HG03095 (cell line): ENCODE results near the gene ZNF593.

Experiments
- ATAC-seq: cut with Tn5 transposase; IDR thresholded peaks from one replicate; pipeline ENCODE4 v1.9.1; 2021; ENCODE audit warnings: moderate library complexity; ENCODE audit not compliant: unreplicated experiment

The ZNF593 gene

DNA sequence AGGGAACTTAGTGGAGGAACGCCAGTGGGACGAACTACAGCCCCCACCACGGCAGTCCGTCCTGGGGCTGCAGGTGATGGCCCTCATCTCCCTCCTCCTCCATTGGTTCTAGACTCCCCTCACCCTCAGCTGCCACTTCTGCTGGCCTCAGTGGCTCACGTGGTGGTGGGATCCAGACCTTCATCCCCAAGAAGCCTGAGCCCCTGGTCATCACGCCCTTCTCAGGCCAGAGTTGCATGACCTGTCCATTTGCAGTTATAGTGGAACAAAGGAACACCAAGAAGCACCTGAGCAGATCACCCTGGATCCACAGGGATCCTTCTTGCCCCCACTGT is 23.8 kb upstream of the ZNF593 start:
- ATAC-seq = no peak

DNA sequence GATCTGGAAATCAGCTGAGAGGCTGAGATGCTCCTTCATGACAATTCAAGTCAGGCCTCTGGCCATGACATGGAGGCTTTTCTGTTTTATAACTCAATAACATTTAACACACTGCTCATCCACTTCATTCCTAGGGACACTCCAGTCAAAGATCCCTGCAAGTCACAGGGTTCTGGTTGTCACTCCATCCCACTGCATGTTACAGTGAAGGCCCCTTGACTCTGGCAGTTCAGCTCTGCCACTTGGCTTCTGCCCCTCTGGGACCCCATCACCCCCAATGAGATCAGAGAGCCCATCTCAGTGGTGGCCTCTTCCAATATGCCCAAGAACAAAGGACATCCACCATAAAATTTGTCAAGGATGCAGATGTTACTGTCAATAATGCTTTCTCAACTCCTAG is 20.8 kb upstream of the ZNF593 start:
- no peak for ATAC-seq

DNA sequence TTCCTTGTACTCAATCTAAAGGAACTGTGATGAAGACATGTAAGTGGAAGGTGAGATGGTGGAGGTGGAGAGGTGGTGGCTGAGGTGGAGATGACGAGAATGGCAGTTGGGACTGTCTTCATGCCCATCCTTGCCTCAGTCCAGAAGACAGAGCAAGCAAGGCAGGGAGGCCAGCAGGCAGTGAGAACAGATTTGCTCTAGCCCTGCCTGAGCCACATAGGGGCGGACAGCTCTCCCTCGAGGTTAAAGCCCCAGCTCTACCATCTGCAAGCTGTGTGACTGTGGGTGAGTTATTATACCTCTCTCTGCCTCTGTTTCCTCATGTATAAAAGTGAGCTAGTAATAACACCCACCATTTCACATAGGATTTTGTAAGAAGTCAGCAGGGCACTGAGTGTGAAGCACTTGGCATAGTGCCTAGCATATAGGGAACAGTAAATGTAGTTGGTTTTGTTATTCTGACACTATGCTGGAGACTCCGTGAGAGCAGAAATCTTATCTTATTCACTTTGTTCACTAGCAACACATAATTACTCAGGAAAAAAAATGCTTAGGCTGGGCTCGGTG is 15.7 kb upstream of the ZNF593 start:
- no peak for ATAC-seq

DNA sequence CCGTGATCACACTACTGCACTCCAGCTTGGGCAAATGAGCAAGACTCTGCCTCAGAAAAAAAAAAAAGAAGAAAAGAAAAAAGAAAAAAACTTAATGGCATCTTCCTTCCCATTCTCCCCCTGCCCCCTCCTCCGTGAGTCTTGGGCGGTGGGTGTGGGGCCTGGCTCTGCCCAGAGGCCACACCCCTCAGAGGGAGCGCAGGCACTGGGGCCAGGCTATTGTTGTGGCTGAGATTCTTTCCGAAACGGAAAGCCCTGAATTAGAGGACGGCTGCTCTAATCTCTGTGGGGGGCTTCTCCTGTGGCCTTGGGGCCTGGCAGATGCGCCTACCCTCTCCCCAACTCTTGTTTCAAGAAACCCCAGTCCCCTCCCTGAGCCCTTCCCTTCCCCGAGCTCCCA is 15.0 kb upstream of the ZNF593 start:
- ATAC-seq = no peak

DNA sequence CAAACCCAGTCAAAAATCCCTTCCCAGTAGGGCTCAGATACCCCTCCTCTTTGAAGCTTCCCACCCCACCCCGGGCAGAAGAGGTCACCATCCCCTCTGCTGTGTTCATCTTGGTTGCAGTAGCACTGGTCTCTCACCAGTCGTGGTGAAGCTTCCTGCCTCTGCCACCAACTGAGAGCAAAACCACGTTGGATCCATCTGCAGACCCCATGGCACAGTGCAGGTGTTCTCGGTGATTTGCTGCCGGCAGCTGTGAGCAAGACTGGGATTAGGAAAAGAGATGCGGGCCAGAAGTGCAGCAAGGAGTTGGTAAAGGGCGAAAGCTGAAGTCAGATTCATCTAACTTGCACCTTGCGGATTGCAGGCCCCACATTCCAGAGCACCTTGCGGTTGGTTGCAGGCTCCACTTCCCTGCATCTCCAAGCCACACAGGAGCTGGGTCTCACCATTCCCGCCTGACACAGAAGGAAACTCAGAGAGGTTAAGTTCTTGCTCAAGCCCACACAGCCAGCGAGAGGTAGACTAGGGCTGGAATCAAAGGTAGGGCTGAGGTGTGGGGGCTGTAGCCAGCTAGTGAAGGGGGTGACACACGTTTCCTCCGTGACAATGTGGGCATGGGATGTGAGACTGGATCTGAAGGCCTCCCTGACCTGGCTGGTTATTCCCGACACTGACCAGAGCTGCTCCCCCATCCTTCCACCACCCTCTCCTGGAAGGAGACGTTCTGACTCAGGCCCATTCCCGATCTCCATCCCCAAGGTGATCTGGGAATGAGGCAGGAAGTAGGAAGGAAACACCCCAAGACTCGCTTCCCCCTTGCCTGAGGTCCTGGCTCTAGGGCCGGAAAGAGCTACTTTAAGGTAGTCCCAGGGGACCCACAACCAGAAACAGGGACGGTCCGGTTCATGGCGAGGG is 14.1 kb upstream of the ZNF593 start:
- no peak for ATAC-seq

DNA sequence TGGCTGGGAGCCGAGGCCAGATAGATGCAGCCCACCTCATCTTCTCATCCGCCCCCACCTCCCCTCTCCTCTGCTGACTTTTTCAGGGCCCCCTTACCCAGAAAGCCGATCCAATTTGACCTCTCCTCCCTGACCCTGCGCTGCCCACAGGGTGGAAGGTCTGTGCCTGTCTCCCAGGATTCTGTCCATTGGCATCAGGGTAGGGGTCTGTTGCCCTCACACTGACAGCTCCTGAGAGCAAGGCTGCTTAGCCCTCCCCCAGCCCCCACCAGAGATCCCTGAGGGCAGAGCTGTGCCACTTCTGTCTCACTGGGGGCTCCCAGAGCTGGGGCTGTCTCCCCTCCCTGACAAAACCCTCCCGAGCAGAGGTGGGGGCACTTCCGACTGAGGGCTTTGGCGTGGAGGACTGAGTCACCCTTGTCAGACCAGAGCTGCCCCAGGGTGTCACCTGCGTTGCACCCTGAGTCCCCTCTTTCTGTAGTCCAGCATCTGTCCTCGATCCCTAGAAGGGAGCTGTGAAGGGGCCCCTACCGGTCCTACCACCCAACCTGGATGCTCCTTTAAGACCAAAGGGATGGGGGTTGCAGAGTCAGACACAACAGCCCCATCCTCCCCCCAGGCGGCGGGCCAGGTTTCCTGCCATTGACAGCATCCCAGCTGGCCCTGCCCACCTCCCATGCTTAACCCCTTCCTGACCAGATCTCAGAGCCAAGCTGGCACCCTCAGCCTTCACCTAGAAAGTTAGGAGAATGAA is 13.2 kb upstream of the ZNF593 start:
- ATAC-seq = no peak

DNA sequence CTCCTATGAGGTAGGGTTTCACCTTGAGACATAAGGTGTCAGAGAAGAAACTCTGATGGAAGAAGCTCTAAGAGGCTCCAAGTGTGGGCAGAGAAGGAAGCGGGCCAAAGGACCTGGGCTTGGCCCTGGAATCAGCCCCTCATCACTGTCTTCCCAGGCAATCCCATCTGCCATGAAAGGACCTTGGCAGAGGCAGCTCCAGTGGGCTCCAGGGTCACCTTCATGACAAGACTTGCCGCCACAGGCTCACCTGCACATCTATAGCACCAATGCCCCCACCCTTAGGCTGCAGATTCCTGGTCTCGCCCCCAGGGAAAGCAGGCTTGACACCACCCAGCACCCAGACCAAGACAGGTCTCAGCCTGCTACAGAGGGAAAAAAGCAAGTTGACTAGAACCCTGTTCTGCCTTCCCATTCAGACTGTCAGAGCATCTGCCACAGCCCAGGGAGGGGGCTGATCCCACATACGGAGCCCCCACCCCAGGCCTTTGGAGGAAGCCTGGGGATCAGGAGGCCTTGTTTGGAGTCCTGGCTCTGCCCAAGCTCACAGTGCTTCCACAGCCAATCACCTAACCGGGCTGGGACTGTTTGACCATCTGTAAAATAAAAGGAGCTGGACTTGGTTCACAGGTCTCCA is 11.3 kb upstream of the ZNF593 start:
- no peak for ATAC-seq

DNA sequence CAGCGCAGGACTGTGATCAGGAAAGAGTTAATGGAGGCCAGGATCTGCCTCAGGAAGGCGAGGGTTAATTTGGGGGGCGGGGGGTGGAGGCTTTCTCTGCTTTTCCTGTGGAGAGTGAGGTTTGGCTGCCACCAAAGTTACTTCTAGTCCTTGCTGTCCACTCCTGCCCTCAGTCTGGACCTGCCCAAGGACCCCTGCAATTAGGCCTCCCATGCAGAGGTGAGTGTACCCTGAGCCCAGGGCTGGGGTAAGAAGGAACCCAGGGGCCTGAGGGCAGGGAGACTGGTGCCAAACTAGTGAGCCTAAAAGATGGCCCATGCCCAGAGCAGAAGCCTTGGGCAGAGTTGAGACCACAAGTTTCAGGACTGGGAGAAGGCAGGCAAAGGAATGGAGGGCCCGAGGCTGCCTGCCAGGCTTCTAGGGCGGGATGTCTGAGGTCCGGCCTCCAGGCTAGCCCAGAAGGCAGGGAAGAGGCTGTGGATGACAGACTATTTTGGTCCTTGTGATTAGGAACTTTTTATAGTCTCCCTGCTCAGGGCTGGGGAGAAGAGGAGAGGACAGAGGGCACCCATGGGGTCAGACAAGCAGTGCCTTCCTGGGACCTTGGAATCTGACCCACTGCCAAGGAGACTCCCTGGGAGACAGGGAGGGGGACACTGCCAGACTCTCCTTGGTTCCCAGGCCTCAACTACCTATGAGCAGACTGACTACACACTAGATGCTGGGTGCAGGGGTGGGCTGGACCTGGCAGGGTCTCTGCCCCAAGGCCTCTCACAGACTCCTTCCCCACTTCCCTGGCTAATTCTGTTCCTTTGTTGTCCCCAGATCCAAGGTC is 10.6 kb upstream of the ZNF593 start, which contains the start of gene FAM110D:
Gene FAM110D, plus strand, starts transcription at position 172 of the 835 bp plus-strand sequence. CDS start 2,213 bp downstream, outside the sequence.
- ATAC-seq = no peak

DNA sequence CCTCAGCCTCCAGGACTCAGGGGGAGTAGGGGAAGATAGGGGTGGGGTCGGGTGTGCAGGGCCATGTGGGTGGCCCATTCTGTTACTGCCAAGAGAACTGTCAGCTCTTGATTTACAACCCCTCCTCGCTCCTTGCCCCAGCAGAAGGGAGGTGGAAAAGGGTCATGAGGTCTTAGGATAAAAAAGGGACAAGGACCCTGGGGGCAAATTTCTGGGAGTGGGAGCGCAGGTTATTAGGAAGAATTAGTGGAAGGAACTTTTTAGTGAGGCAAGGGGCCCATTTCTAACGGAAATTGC is 10.0 kb upstream of the ZNF593 start:
- no peak for ATAC-seq

DNA sequence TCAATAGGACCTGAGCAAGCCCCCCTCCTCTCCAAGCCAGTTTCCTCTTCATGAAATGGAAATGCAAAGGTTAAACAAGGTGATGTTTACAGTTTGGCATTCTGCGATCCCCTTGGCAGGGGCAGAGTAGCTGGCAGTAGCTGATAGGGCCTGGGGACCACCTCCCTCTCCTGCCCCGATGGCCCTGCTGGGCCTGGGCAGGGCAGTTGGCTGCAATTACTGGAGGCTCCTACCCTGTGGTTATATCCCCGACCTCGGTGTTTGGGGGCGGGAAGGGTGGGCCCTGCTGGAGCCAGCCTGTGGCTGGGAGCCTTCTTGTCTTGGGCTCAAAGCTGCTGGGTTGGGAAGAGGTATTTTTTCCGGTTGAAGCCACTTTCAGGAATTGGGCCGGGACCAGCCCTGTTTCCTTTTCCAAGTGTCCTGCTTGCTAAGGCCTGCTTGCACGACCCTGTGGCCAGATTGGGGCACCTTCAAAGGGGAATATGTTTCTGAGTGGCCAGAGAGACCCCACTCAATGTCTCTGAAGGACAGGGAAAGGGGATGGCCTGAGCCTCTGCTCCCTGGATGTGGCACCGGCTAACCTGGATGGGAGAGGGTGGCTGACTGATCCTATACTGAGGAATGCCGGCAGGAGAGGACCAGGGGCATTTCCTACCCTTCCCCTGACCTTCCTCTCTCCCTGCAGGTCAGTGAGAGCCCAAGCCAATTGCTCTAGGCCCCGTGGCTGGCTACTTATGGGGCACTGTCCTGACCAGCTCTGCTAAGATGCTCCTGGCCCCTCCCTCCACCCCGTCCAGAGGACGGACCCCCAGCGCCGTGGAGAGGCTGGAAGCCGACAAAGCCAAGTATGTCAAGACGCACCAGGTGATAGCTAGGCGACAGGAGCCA is 8.9 kb upstream of the ZNF593 start:
- ATAC-seq = no peak

DNA sequence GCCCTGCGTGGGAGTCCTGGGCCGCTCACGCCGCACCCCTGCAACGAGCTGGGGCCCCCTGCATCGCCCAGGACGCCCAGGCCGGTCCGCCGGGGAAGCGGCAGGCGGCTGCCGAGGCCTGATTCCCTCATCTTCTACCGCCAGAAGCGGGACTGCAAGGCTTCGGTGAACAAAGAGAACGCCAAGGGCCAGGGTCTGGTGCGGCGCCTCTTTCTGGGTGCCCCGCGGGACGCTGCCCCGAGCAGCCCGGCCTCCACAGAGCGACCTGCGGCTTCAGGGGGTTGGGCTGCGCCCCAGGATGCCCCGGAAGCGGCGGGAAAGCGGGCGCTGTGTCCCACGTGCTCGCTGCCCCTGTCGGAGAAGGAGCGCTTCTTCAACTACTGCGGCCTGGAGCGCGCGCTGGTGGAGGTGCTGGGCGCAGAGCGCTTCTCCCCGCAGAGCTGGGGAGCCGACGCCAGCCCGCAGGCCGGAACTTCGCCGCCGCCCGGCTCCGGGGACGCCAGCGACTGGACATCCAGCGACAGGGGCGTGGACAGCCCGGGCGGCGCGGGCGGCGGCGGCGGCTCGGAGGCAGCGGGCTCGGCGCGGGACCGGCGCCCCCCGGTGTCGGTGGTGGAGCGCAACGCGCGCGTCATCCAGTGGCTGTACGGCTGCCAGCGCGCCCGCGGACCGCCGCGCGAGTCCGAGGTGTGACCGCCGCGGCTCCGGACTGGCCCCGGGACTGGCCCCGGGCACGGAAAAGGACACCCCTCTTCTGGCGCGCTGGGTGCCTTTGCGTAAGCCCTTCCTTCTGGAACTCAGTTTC is 8.1 kb upstream of the ZNF593 start:
- ATAC-seq = no peak

DNA sequence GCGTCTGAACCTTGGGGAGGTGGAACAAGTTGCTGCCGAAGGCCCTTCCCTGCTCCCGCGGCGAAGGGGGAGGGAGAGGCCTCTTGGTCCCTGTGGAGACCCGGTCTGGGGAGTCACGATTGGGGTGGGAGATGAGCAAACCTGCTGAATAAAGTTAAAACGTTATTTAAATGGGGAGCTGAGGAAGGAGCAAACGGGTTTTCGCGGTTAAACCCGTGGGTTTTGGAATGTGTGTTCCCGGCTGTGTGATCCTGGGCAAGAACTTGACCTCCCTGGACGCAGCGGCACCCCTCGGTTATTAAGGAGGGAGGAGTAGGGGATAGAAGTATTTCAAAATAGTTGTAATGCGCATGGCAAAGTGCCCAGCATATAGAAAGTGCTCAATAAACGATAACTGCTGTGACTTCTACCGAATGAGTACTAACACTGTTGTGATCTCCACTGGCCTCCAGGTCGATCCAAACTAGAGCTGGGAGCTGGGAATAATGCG is 7.4 kb upstream of the ZNF593 start:
- no peak for ATAC-seq

DNA sequence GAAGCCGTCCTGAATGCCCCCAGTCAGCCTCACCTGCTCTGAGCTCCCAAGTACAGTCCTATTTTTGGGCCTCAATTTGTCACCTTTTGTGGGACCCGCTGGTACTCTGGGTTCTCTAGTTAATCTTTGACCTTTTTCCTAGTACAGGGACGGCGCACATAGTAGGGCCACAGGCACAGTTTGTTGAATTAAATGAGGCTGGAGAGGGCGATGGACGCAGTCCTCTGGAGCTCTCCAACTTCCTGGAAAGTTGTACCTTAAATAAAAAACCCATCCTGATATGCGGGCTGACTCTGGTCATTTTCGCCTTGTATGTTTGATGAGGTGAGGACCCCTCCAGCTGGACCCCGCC is 6.0 kb upstream of the ZNF593 start:
- no peak for ATAC-seq

DNA sequence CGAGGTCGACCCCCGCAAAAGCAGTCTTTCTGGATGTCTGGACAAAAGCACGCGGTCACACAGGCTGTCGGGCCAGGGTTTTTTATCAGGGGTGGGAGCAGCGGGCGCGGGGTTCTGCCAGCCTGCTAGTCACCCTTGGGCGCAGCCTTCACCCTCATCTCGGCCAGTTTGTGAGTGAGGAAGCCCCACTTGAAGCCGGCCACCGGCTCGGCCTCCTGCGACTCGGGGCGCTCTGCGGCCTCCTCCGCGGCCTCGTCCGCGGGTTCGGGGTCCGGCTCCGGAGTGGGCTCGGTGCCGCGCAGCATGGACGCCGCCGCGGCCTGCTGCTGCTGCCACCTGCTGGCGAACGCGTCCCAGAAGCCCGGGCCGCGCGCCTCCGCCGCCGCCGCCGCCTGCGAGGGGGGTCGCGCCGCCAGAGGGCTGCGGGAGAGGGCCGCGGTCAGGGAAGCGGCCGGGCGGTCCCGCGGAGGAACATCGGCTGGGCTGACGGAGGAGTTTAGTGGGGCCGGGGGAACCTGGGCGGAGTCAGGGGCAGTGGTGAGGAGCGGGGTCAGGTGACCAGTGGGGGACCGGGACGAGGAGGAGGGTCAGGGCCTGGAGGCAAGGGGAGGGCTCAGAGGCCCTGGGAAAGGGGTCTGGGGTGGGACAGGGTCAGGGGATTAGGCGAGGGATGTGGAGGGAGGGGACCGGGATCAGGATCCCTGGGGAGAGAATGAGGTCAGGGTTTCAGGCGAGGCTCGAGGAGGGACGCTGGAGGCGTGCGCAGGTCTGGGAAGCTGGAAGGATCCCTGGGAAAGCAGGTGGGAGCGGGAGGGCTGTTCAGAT is 5.5 kb upstream of the ZNF593 start:
- ATAC-seq = no peak

DNA sequence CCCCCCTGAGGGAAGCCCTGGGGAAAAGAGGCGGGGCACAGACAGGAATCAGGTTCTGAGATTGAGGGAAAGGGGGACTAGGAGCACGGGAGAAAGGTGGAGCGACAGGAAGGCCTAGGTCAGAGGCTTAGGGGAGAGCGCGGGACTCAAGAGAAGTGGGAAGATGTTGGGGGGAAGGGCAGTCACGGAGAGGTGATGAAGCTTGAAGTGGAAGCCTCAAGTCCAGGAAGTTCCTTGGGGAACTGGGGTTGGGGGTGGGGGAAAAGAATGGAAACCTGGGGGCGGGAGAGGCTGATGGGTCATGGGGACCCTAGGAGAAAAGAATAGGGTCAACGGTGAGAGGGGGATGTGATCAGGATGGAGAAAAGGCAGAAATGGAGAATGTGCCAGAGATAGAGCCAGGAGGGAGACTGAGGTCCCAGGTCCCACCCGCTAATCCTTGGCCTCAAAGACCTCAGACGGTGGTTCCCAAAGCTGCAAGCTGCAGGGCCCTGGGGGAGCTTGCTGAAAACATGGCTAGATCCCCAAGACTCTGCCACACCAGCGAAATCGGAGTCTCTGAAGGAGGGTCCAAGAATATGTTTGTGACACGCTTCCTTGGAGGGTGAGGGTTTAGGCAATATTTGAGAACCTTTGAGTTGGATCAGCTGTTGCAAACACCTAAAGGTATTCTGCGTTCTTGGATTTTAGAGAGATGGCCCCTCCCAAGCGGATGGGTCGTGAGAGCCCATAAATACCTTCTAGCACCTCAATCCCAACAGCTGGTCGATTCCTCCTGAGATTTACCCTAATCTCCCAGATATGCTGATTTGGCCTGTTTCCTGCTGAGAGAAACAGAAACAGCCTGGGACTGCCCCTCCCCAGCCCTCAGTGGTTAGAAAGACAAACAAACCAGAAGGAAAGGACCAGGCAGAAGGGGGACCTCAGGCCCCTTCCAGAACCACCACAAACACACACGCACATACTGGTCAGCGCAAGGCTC is 4.6 kb upstream of the ZNF593 start:
- no peak for ATAC-seq

DNA sequence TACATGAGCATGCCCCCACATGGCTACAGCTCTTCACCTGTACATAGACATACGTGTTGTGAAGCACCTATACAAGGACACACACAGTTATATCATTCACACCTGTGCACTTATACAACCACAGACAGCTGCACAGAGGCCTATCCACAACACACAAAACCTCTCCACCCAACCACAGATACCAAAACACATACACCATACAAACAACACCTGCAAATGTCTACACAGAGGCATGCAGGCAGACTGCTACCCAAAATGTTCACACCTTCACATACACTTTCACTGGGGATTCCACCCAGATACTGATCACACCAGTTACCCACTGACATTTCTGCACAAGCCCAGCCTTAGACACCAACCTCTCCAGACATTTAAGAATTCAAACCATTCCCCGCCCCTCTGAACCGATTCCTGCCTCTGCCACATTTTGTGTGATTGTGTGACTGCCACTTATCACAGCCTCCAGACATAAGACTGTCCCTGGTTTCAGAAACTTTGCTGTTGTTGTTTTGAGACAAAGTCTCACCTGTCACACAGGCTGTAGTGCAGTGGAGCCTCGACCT is 2.9 kb upstream of the ZNF593 start:
- no peak for ATAC-seq
